Activated T-cell treated with anti-CD3 and anti-CD28 coated beads, Interleukin-2, amount 50 U/mL, for 72 hours (primary cell): ENCODE measurements around the gene CTNNA3. TPM values are rescaled to one million over a fixed set of nuclear protein-coding genes. Genes with fewer than 3 reads are reported as not detected.

Source experiments
- ATAC-seq, 2 donors: fragments of 150-1000 bp; cut with Tn5 transposase; replicated peaks in 1 of 2; 2 replicates each; pipeline ENCODE4 v1.10.0; 2021; ENCODE audit warnings: moderate library complexity in 2 of 2, mild to moderate bottlenecking in 1 of 2
- DNase-seq, 2 donors: peaks; one replicate each; pipeline ENCODE4 v3.0.0; 2021 to 2022; ENCODE audit warnings: mixed read lengths in 1 of 2
- H3K27ac Mint-ChIP-seq: one replicate; pipeline ENCODE4 v1.8.0; 2022; ENCODE audit warnings: mild to moderate bottlenecking, moderate library complexity, mixed read lengths
- H3K27me3 Mint-ChIP-seq: one replicate; pipeline ENCODE4 v1.8.0; 2022; ENCODE audit warnings: low read depth, mixed read lengths
- H3K36me3 Mint-ChIP-seq, 2 donors: one replicate each; pipeline ENCODE4 v1.8.0; 2022; ENCODE audit warnings: mixed read lengths in 2 of 2, mild to moderate bottlenecking in 1 of 2; ENCODE audit not compliant: insufficient read depth in 2 of 2
- H3K4me1 Mint-ChIP-seq: one replicate; pipeline ENCODE4 v1.8.0; 2022; ENCODE audit warnings: low read depth, mixed read lengths
- H3K4me3 Mint-ChIP-seq, 2 donors: one replicate each; pipeline ENCODE4 v1.8.0; 2022; ENCODE audit warnings: mild to moderate bottlenecking in 2 of 2, mixed read lengths in 2 of 2, moderate library complexity in 2 of 2
- H3K9me3 Mint-ChIP-seq, 2 donors: one replicate each; pipeline ENCODE4 v1.8.0; 2022; ENCODE audit warnings: mixed read lengths in 2 of 2
- total RNA-seq, 2 donors: library from RNA; stranded (reverse); gene quantifications; one replicate each; pipeline ENCODE4 v1.2.3, GENCODE V29; 2022

CTNNA3 gene
- total RNA-seq, 2 donors from 2014 or later, result 0.25 to 0.74 TPM

- H3K27me3 Mint-ChIP-seq, result no peaks in the 10 kb centered on the region
- no peak for DNase-seq
- no peak overlapping the region for H3K4me3 Mint-ChIP-seq
- no peak overlapping the region for H3K27ac Mint-ChIP-seq
- peaks cover 2 to 5% of the 10 kb centered on the region in 2 donors for H3K9me3 Mint-ChIP-seq
- no peak for ATAC-seq
- no peaks in the 10 kb centered on the region for H3K4me1 Mint-ChIP-seq
- H3K36me3 Mint-ChIP-seq, result no peaks in the 10 kb centered on the region
These were observed 815.7 kb downstream of the CTNNA3 start for GRCh38 chr10:66880292-66880691.

- no peaks in the 10 kb centered on the region for H3K36me3 Mint-ChIP-seq
- no peaks in the 10 kb centered on the region for H3K27me3 Mint-ChIP-seq
- ATAC-seq (no peak), DNase-seq (no peak)
- no peak overlapping the region for H3K27ac Mint-ChIP-seq
- no peak overlapping the region for H3K4me3 Mint-ChIP-seq
- H3K4me1 Mint-ChIP-seq, result no peaks in the 10 kb centered on the region
- H3K9me3 Mint-ChIP-seq, result peaks cover 2 to 4% of the 10 kb centered on the region in 2 donors
These were observed 818.6 kb downstream of the CTNNA3 start for GRCh38 chr10:66877361-66877760.

GRCh38 chr10:66869635-66870034 lies 826.4 kb downstream of the CTNNA3 start:
- Mint-ChIP-seq H3K27me3 (no peaks in the 10 kb centered on the region), H3K27ac (no peak overlapping the region), H3K4me3 (no peak overlapping the region), H3K9me3 (no peaks in the 10 kb centered on the region), H3K4me1 (no peaks in the 10 kb centered on the region), H3K36me3 (no peaks in the 10 kb centered on the region)
- ATAC-seq (no peak), DNase-seq (no peak)

- H3K27me3 Mint-ChIP-seq, result no peaks in the 10 kb centered on the region
- H3K4me1 Mint-ChIP-seq, result no peaks in the 10 kb centered on the region
- DNase-seq (no peak), ATAC-seq (no peak)
- no peak overlapping the region for H3K4me3 Mint-ChIP-seq
- H3K9me3 Mint-ChIP-seq, result peaks cover 0 to 3% of the 10 kb centered on the region in 2 donors
- H3K27ac Mint-ChIP-seq, result no peak overlapping the region
- no peaks in the 10 kb centered on the region for H3K36me3 Mint-ChIP-seq
These were observed 833.2 kb downstream of the CTNNA3 start for GRCh38 chr10:66862687-66863258.

GRCh38 chr10:66860376-66860945 lies 835.5 kb downstream of the CTNNA3 start:
- no peak for DNase-seq
- Mint-ChIP-seq H3K27me3 (no peaks in the 10 kb centered on the region), H3K4me3 (no peak overlapping the region), H3K36me3 (no peaks in the 10 kb centered on the region), H3K9me3 (peaks cover 0 to 4% of the 10 kb centered on the region in 2 donors), H3K4me1 (no peaks in the 10 kb centered on the region), H3K27ac (no peak overlapping the region)
- ATAC-seq, result no peak

GRCh38 chr10:66852811-66853210 lies 843.2 kb downstream of the CTNNA3 start:
- H3K36me3 Mint-ChIP-seq, result no peaks in the 10 kb centered on the region
- peaks cover under 1 to 3% of the 10 kb centered on the region in 2 donors for H3K9me3 Mint-ChIP-seq
- no peak overlapping the region for H3K27ac Mint-ChIP-seq
- ATAC-seq, result no peak
- no peak for DNase-seq
- no peaks in the 10 kb centered on the region for H3K4me1 Mint-ChIP-seq
- H3K27me3 Mint-ChIP-seq, result no peaks in the 10 kb centered on the region
- H3K4me3 Mint-ChIP-seq, result no peak overlapping the region

- no peak for ATAC-seq
- Mint-ChIP-seq H3K9me3 (peaks cover 2% of the 10 kb centered on the region in 2 donors), H3K4me3 (no peak overlapping the region), H3K36me3 (no peaks in the 10 kb centered on the region), H3K4me1 (no peaks in the 10 kb centered on the region), H3K27ac (no peak overlapping the region), H3K27me3 (no peaks in the 10 kb centered on the region)
- DNase-seq, result no peak
These were observed 847.1 kb downstream of the CTNNA3 start for GRCh38 chr10:66848856-66849255.

GRCh38 chr10:66844176-66844942 lies 851.6 kb downstream of the CTNNA3 start:
- H3K27ac Mint-ChIP-seq, result no peak overlapping the region
- no peaks in the 10 kb centered on the region for H3K36me3 Mint-ChIP-seq
- no peaks in the 10 kb centered on the region for H3K27me3 Mint-ChIP-seq

GRCh38 chr10:66843396-66843795 lies 852.6 kb downstream of the CTNNA3 start:
- ATAC-seq (no peak), DNase-seq (no peak)
- H3K27me3 Mint-ChIP-seq, result no peaks in the 10 kb centered on the region
- H3K36me3 Mint-ChIP-seq, result no peaks in the 10 kb centered on the region
- H3K4me1 Mint-ChIP-seq, result no peaks in the 10 kb centered on the region
- H3K27ac Mint-ChIP-seq, result no peak overlapping the region
- H3K4me3 Mint-ChIP-seq, result no peak overlapping the region
- peaks cover 1 to 2% of the 10 kb centered on the region in 2 donors for H3K9me3 Mint-ChIP-seq

More at GRCh38 chr10:66844176-66844942, 851.6 kb downstream of the CTNNA3 start:
- no peaks in the 10 kb centered on the region for H3K4me1 Mint-ChIP-seq
- no peak overlapping the region for H3K4me3 Mint-ChIP-seq
- peaks cover 1 to 2% of the 10 kb centered on the region in 2 donors for H3K9me3 Mint-ChIP-seq
- no peak for DNase-seq
- no peak for ATAC-seq

GRCh38 chr10:66842867-66843266 lies 853.1 kb downstream of the CTNNA3 start:
- no peak overlapping the region for H3K27ac Mint-ChIP-seq
- ATAC-seq (no peak), DNase-seq (no peak)
- no peaks in the 10 kb centered on the region for H3K36me3 Mint-ChIP-seq
- H3K27me3 Mint-ChIP-seq, result no peaks in the 10 kb centered on the region
- peaks cover 1% of the 10 kb centered on the region in 2 donors for H3K9me3 Mint-ChIP-seq
- H3K4me1 Mint-ChIP-seq, result no peaks in the 10 kb centered on the region
- H3K4me3 Mint-ChIP-seq, result no peak overlapping the region

- Mint-ChIP-seq H3K27ac (no peak overlapping the region), H3K4me3 (no peak overlapping the region)
- no peak for ATAC-seq
These were observed 853.6 kb downstream of the CTNNA3 start for GRCh38 chr10:66842371-66842770.

GRCh38 chr10:66838656-66839055 lies 857.3 kb downstream of the CTNNA3 start:
- Mint-ChIP-seq H3K27me3 (no peaks in the 10 kb centered on the region), H3K9me3 (peaks cover 0 to 1% of the 10 kb centered on the region in 2 donors), H3K4me1 (no peaks in the 10 kb centered on the region), H3K4me3 (no peak overlapping the region), H3K36me3 (no peaks in the 10 kb centered on the region), H3K27ac (no peak overlapping the region)
- DNase-seq (no peak), ATAC-seq (no peak)

More at GRCh38 chr10:66842371-66842770, 853.6 kb downstream of the CTNNA3 start:
- no peaks in the 10 kb centered on the region for H3K4me1 Mint-ChIP-seq
- DNase-seq, result no peak
- H3K9me3 Mint-ChIP-seq, result peaks cover 0 to 1% of the 10 kb centered on the region in 2 donors
- H3K36me3 Mint-ChIP-seq, result no peaks in the 10 kb centered on the region
- no peaks in the 10 kb centered on the region for H3K27me3 Mint-ChIP-seq

- ATAC-seq (no peak), DNase-seq (no peak)
- no peaks in the 10 kb centered on the region for H3K4me1 Mint-ChIP-seq
- H3K4me3 Mint-ChIP-seq, result no peak overlapping the region
- no peak overlapping the region for H3K27ac Mint-ChIP-seq
- peaks cover 0 to 1% of the 10 kb centered on the region in 2 donors for H3K9me3 Mint-ChIP-seq
- H3K27me3 Mint-ChIP-seq, result no peaks in the 10 kb centered on the region
- H3K36me3 Mint-ChIP-seq, result no peaks in the 10 kb centered on the region
These were observed 858.0 kb downstream of the CTNNA3 start for GRCh38 chr10:66837990-66838389.
